ENCODE results near the gene LRP3.

Gene LRP3

GRCh38 chr19:33252971-33253370 is 58.8 kb downstream of the LRP3 start:
- no peak for TF ChIP-seq YY1 (IDR thresholded peaks at IDR 0.05; ENCODE audit: insufficient read depth, insufficient read length)
- TF ChIP-seq SUZ12 (IDR thresholded peaks at IDR 0.05; ENCODE audit: extremely low read depth, insufficient read depth, insufficient read length), result no peak
- no peak for TF ChIP-seq ZNF274 (IDR thresholded peaks at IDR 0.05; ENCODE audit: low read depth, low read length)
- no peaks in the 10 kb centered on the region for H3K36me3 ChIP-seq (ENCODE audit: insufficient read depth, insufficient read length, low read length)
- H3K9ac ChIP-seq (ENCODE audit: insufficient read length, low read depth), result no peak overlapping the region
- no peak overlapping the region for H3K4me3 ChIP-seq (ENCODE audit: insufficient read length, low read depth)
- H3K9me3 ChIP-seq (ENCODE audit: insufficient read depth, low read length), result no peaks in the 10 kb centered on the region; the same call in 1 of the 2 replicates
- no peak for DNase-seq (ENCODE audit: low read depth, low spot score)
- H3K4me1 ChIP-seq (ENCODE audit: insufficient read depth, insufficient read length), result peaks cover 20% of the 10 kb centered on the region
- H3K27me3 ChIP-seq (ENCODE audit: insufficient read depth, insufficient read length), result no peaks in the 10 kb centered on the region

- H3K4me3 ChIP-seq (ENCODE audit: insufficient read length, low read depth), result no peak overlapping the region
- DNase-seq (ENCODE audit: low read depth, low spot score), result no peak
- no peak overlapping the region for H3K9ac ChIP-seq (ENCODE audit: insufficient read length, low read depth)
- TF ChIP-seq YY1 (IDR thresholded peaks at IDR 0.05; ENCODE audit: insufficient read depth, insufficient read length), result no peak
- TF ChIP-seq ZNF274 (IDR thresholded peaks at IDR 0.05; ENCODE audit: low read depth, low read length), result no peak
- no peak for TF ChIP-seq SUZ12 (IDR thresholded peaks at IDR 0.05; ENCODE audit: extremely low read depth, insufficient read depth, insufficient read length)
- H3K36me3 ChIP-seq (ENCODE audit: insufficient read depth, insufficient read length, low read length), result no peaks in the 10 kb centered on the region
- H3K4me1 ChIP-seq (ENCODE audit: insufficient read depth, insufficient read length), result peaks cover 16% of the 10 kb centered on the region
- no peaks in the 10 kb centered on the region for H3K27me3 ChIP-seq (ENCODE audit: insufficient read depth, insufficient read length)
- H3K9me3 ChIP-seq (ENCODE audit: insufficient read depth, low read length), result no peaks in the 10 kb centered on the region; the same call in 1 of the 2 replicates
Observed at GRCh38 chr19:33254245-33254824, 60.2 kb downstream of the LRP3 start.

- no peak for DNase-seq (ENCODE audit: low read depth, low spot score)
- H3K4me1 ChIP-seq (ENCODE audit: insufficient read depth, insufficient read length), result peaks cover 7% of the 10 kb centered on the region
- H3K9me3 ChIP-seq (ENCODE audit: insufficient read depth, low read length), result no peaks in the 10 kb centered on the region; the same call in 1 of the 2 replicates
Observed at GRCh38 chr19:33255781-33256180, 61.7 kb downstream of the LRP3 start.

GRCh38 chr19:33256261-33256660 is 62.1 kb downstream of the LRP3 start:
- TF ChIP-seq YY1 (IDR thresholded peaks at IDR 0.05; ENCODE audit: insufficient read depth, insufficient read length) (no peak), ZNF274 (IDR thresholded peaks at IDR 0.05; ENCODE audit: low read depth, low read length) (no peak), SUZ12 (IDR thresholded peaks at IDR 0.05; ENCODE audit: extremely low read depth, insufficient read depth, insufficient read length) (no peak)
- H3K9ac ChIP-seq (ENCODE audit: insufficient read length, low read depth), result no peak overlapping the region
- DNase-seq (ENCODE audit: low read depth, low spot score), result no peak
- no peaks in the 10 kb centered on the region; the same call in 1 of the 2 replicates for H3K9me3 ChIP-seq (ENCODE audit: insufficient read depth, low read length)
- peaks cover 6% of the 10 kb centered on the region for H3K4me1 ChIP-seq (ENCODE audit: insufficient read depth, insufficient read length)
- H3K36me3 ChIP-seq (ENCODE audit: insufficient read depth, insufficient read length, low read length), result no peaks in the 10 kb centered on the region
- no peaks in the 10 kb centered on the region for H3K27me3 ChIP-seq (ENCODE audit: insufficient read depth, insufficient read length)
- H3K4me3 ChIP-seq (ENCODE audit: insufficient read length, low read depth), result no peak overlapping the region

More at GRCh38 chr19:33255781-33256180, 61.7 kb downstream of the LRP3 start:
- Histone ChIP-seq H3K36me3 (ENCODE audit: insufficient read depth, insufficient read length, low read length) (no peaks in the 10 kb centered on the region), H3K4me3 (ENCODE audit: insufficient read length, low read depth) (no peak overlapping the region), H3K9ac (ENCODE audit: insufficient read length, low read depth) (no peak overlapping the region), H3K27me3 (ENCODE audit: insufficient read depth, insufficient read length) (no peaks in the 10 kb centered on the region)
- TF ChIP-seq YY1 (IDR thresholded peaks at IDR 0.05; ENCODE audit: insufficient read depth, insufficient read length), result no peak
- TF ChIP-seq ZNF274 (IDR thresholded peaks at IDR 0.05; ENCODE audit: low read depth, low read length), result no peak
- TF ChIP-seq SUZ12 (IDR thresholded peaks at IDR 0.05; ENCODE audit: extremely low read depth, insufficient read depth, insufficient read length), result no peak

GRCh38 chr19:33257828-33258227 is 63.7 kb downstream of the LRP3 start:
- TF ChIP-seq YY1 (IDR thresholded peaks at IDR 0.05; ENCODE audit: insufficient read depth, insufficient read length), result no peak
- DNase-seq (ENCODE audit: low read depth, low spot score), result no peak
- H3K9me3 ChIP-seq (ENCODE audit: insufficient read depth, low read length), result no peaks in the 10 kb centered on the region; the same call in 1 of the 2 replicates
- no peaks in the 10 kb centered on the region for H3K36me3 ChIP-seq (ENCODE audit: insufficient read depth, insufficient read length, low read length)
- H3K4me1 ChIP-seq (ENCODE audit: insufficient read depth, insufficient read length), result peaks cover 4% of the 10 kb centered on the region
- no peaks in the 10 kb centered on the region for H3K27me3 ChIP-seq (ENCODE audit: insufficient read depth, insufficient read length)
- no peak overlapping the region for H3K9ac ChIP-seq (ENCODE audit: insufficient read length, low read depth)
- no peak overlapping the region for H3K4me3 ChIP-seq (ENCODE audit: insufficient read length, low read depth)
